Gastroesophageal sphincter (tissue), 4 donors: ENCODE results near the gene IRAK2. TPM values are rescaled to one million over a fixed set of nuclear protein-coding genes. Genes with fewer than 3 reads are reported as not detected.

Experiments used
- ATAC-seq: fragments of 150-250 bp; one replicate; pipeline ENCODE4 v1.9.1; 2016; ENCODE audit warnings: mild to moderate bottlenecking, moderate library complexity
- H3K27ac ChIP-seq, 4 donors: fragments of 200-600 bp; sonication (generic) in 3 of 4; 1 replicate in 3 of 4; 2 replicates in 1 of 4; pipeline ENCODE4 v1.5.1; 2016 to 2019
- H3K27me3 ChIP-seq: fragments of 200-600 bp; sonication (generic); one replicate; pipeline ENCODE4 v1.5.1; 2019
- H3K36me3 ChIP-seq, 2 donors: fragments of 200-600 bp; sonication (generic); one replicate each; pipeline ENCODE4 v1.5.1; 2019; ENCODE audit warnings: control low read depth in 1 of 2
- H3K4me1 ChIP-seq, 3 donors: fragments of 200-600 bp; sonication (generic); 1 replicate in 2 of 3; 2 replicates in 1 of 3; pipeline ENCODE4 v1.5.1; 2016 to 2019; ENCODE audit warnings: control low read depth in 2 of 3
- H3K4me3 ChIP-seq, 2 donors: fragments of 200-600 bp; sonication (generic); one replicate each; pipeline ENCODE4 v1.5.1; 2019; ENCODE audit warnings: mild to moderate bottlenecking in 1 of 2, moderate library complexity in 1 of 2
- H3K9me3 ChIP-seq, 3 donors: fragments of 200-600 bp; sonication (generic); one replicate each; pipeline ENCODE4 v1.5.1; 2017 to 2019; ENCODE audit warnings: control low read depth in 2 of 3
- EP300 ChIP-seq: sonication (generic); formaldehyde crosslinking; IDR thresholded peaks from one replicate; pipeline ENCODE4 v1.6.1; 2017; ENCODE audit warnings: antibody characterized with exemption, mild to moderate bottlenecking
- POLR2A ChIP-seq, 2 donors: fragments of 450-650 bp; IDR thresholded peaks; one replicate each; pipeline ENCODE4 v1.6.1; 2017; ENCODE audit warnings: antibody characterized with exemption in 2 of 2, mild to moderate bottlenecking in 2 of 2, moderate library complexity in 1 of 2
- POLR2AphosphoS5 ChIP-seq: sonication (generic); formaldehyde crosslinking; IDR thresholded peaks from one replicate; pipeline ENCODE4 v1.6.1; 2017; ENCODE audit warnings: antibody characterized with exemption
- WGBS, 2 donors: methylation state at CpG; one replicate each; pipeline ENCODE4 v1.1.5; 2018; ENCODE audit warnings: low coverage in 1 of 2; 5-methylcytosine and 5-hydroxymethylcytosine counted together
- total RNA-seq, 4 donors: library from RNA; depleted of rRNA; stranded (reverse); fragments of >200 nt; gene quantifications; one replicate each; pipeline ENCODE4 v1.1.0, GENCODE V29; 2016
- TF ChIP-seq, protein P1 (sequence below), 4 experiments: fragments of 200-600 bp in 2 of 4; fragments of 450-650 bp in 2 of 4; sonication (generic) in 1 of 4; IDR thresholded peaks; one replicate each; pipeline ENCODE4 v1.5.1; 2017 to 2019; ENCODE audit warnings: antibody characterized with exemption in 4 of 4, mild to moderate bottlenecking in 2 of 4, moderate library complexity in 2 of 4

IRAK2 gene
- total RNA-seq, 4 donors from 2014 or later = 2.2 to 4.4 (median 3.3) TPM

DNA sequence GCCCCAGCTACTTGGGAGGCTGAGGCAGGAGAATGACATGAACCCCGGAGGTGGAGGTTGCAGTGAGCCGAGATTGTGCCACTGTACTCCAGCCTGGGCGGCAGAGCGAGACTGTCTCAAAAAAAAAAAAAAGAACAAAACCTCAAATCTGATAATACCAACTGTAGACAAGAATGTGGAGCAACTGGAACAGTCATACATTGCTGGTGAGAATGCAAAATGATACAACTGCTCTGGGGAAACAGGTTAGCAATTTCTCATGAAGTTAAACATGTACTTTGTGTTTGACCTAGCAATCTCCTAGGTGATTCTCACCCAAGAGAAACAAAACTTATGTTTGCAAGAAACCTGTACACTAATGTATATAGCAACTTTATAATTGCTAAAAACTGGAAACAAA lies 27.5 kb upstream of the IRAK2 start:
- H3K4me3 ChIP-seq = no peak overlapping the region
- WGBS, 2 donors = 80 to 100% methylated on average over 1 of the region's 4 CpGs
- H3K9me3 ChIP-seq = no peaks in the 10 kb centered on the region
- no peak overlapping the region for H3K27ac ChIP-seq
- H3K27me3 ChIP-seq = no peaks in the 10 kb centered on the region
- TF ChIP-seq EP300 (no peak), POLR2A (IDR thresholded peaks at IDR 0.05) (no peak), POLR2AphosphoS5 (no peak)
- TF ChIP-seq, protein P1, sequence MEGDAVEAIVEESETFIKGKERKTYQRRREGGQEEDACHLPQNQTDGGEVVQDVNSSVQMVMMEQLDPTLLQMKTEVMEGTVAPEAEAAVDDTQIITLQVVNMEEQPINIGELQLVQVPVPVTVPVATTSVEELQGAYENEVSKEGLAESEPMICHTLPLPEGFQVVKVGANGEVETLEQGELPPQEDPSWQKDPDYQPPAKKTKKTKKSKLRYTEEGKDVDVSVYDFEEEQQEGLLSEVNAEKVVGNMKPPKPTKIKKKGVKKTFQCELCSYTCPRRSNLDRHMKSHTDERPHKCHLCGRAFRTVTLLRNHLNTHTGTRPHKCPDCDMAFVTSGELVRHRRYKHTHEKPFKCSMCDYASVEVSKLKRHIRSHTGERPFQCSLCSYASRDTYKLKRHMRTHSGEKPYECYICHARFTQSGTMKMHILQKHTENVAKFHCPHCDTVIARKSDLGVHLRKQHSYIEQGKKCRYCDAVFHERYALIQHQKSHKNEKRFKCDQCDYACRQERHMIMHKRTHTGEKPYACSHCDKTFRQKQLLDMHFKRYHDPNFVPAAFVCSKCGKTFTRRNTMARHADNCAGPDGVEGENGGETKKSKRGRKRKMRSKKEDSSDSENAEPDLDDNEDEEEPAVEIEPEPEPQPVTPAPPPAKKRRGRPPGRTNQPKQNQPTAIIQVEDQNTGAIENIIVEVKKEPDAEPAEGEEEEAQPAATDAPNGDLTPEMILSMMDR (IDR thresholded peaks at IDR 0.05) = no peak
- ATAC-seq = no peak
- no peaks in the 10 kb centered on the region for H3K36me3 ChIP-seq
- peaks cover 0 to 4% (median 0%) of the 10 kb centered on the region in 3 donors for H3K4me1 ChIP-seq

DNA sequence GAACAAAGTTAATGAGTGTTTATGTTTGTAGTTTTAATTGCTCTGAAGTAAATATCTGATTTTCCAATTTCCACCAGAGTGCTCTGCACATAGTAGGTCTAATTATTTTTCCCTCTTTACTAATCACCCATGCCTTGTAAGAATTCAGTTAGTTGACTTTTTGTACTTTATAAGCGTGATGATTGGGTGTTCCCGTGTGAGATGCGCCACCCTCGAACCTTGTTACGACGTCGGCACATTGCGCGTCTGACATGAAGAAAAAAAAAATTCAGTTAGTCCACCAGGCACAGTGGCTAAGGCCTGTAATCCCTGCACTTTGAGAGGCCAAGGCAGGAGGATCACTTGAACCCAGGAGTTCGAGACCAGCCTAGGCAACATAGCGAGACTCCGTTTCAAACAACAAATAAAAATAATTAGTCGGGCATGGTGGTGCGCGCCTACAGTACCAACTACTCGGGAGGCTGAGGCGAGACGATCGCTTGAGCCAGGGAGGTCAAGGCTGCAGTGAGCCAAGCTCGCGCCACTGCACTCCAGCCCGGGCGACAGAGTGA lies 23.6 kb upstream of the IRAK2 start:
- TF ChIP-seq, protein P1 (IDR thresholded peaks at IDR 0.05) = no peak
- TF ChIP-seq EP300 = no peak
- no peak for TF ChIP-seq POLR2AphosphoS5
- TF ChIP-seq POLR2A (IDR thresholded peaks at IDR 0.05) = no peak
- H3K27me3 ChIP-seq = no peaks in the 10 kb centered on the region
- ATAC-seq = no peak
- 60 to 83% methylated on average over 1 to 20 of the region's 23 CpGs for WGBS, 2 donors
- peak overlapping the region in 1 of 2 donors; percentile 85 for H3K4me3 ChIP-seq
- H3K4me1 ChIP-seq = peaks cover 0 to 43% (median 15%) of the 10 kb centered on the region in 3 donors
- no peaks in the 10 kb centered on the region for H3K9me3 ChIP-seq
- H3K27ac ChIP-seq = peak overlapping the region in 3 of 4 donors; percentile 94 to 98 (median 95)
- no peaks in the 10 kb centered on the region for H3K36me3 ChIP-seq

GRCh38 chr3:10142707-10143560 lies 21.8 kb upstream of the IRAK2 start:
- Histone ChIP-seq H3K27me3 (no peaks in the 10 kb centered on the region), H3K4me1 (peaks cover 0 to 46% (median 15%) of the 10 kb centered on the region in 3 donors), H3K4me3 (peak overlapping the region; percentile 58 to 85), H3K27ac (peak overlapping the region in 2 of 4 donors; percentile 94 to 98), H3K36me3 (peaks cover 0 to 18% of the 10 kb centered on the region in 2 donors), H3K9me3 (no peaks in the 10 kb centered on the region)
- no peak for TF ChIP-seq POLR2A (IDR thresholded peaks at IDR 0.05)
- TF ChIP-seq EP300 = no peak
- WGBS, 2 donors = 83 to 84% methylated on average over 13 of the region's 29 CpGs
- no peak for ATAC-seq

- H3K4me3 ChIP-seq = no peak overlapping the region
- H3K9me3 ChIP-seq = no peaks in the 10 kb centered on the region
- 74 to 85% methylated on average over 3 to 4 of the region's 4 CpGs for WGBS, 2 donors
- ATAC-seq = no peak
- peaks cover 0 to 43% of the 10 kb centered on the region in 2 donors for H3K36me3 ChIP-seq
- H3K27ac ChIP-seq = no peak overlapping the region
- peaks cover 0 to 46% (median 15%) of the 10 kb centered on the region in 3 donors for H3K4me1 ChIP-seq
- H3K27me3 ChIP-seq = no peaks in the 10 kb centered on the region
- TF ChIP-seq EP300 (no peak), POLR2AphosphoS5 (no peak), POLR2A (IDR thresholded peaks at IDR 0.05) (no peak)
- TF ChIP-seq, protein P1 (IDR thresholded peaks at IDR 0.05) = no peak
Observed at GRCh38 chr3:10145685-10146084, 19.0 kb upstream of the IRAK2 start.

DNA sequence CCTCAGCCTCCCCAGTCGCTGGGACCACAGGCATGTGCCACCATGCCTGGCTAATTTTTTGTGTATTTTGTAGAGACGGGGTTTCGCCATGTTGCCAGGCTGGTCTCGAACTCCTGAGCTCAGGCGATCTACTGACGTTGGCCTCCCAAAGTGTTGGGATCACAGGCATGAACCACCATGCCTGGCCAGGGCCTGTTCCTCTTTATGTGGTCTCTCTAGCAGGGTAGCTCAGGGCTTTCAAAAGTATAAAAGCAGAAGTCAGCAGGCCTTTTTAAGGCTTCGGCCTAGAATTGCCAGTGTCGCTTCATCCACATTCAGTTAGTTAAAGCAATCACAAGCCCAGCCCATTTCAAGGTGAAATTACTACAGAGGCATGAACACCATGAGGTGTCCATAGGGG lies 15.5 kb upstream of the IRAK2 start:
- Histone ChIP-seq H3K27ac (no peak overlapping the region), H3K4me3 (no peak overlapping the region), H3K4me1 (peaks cover 0 to 22% (median 3%) of the 10 kb centered on the region in 3 donors), H3K36me3 (peaks cover 0 to 78% of the 10 kb centered on the region in 2 donors), H3K9me3 (no peaks in the 10 kb centered on the region), H3K27me3 (no peaks in the 10 kb centered on the region)
- no peak for ATAC-seq
- TF ChIP-seq POLR2AphosphoS5 (no peak), EP300 (no peak), POLR2A (IDR thresholded peaks at IDR 0.05) (no peak)
- TF ChIP-seq, protein P1 (IDR thresholded peaks at IDR 0.05) = no peak
- 87 to 93% methylated on average over 5 to 8 of the region's 8 CpGs for WGBS, 2 donors
